ENCODE results near the gene SAE1. TPM values are rescaled to one million over a fixed set of nuclear protein-coding genes. Genes with fewer than 3 reads are reported as not detected.

Gene SAE1
- total RNA-seq, 2 donors from 2014 or later = 187 to 240 TPM

GRCh38 chr19:47107202-47107952, 23.3 kb upstream of the SAE1 start:
- no peaks in the 10 kb centered on the region for H3K27me3 Mint-ChIP-seq (ENCODE audit: insufficient read depth)
- TF ChIP-seq CTCF (conservative IDR thresholded peaks at IDR 0.05) = no peak
- peaks cover 43% of the 10 kb centered on the region for H3K4me1 Mint-ChIP-seq
- H3K36me3 ChIP-seq (ENCODE audit: control insufficient read depth, insufficient read depth, low read length) = peaks cover 26% of the 10 kb centered on the region
- H3K27ac ChIP-seq (ENCODE audit: low read depth, low read length) = no peak overlapping the region
- peaks cover 38% of the 10 kb centered on the region for H3K36me3 Mint-ChIP-seq (ENCODE audit: low read depth)
- peak overlapping the region; percentile 97 for H3K27ac Mint-ChIP-seq
- H3K4me1 ChIP-seq (ENCODE audit: control insufficient read depth, insufficient read depth, low read length) = peaks cover 2% of the 10 kb centered on the region
- no peaks in the 10 kb centered on the region for H3K9me3 ChIP-seq (ENCODE audit: control insufficient read depth, low read length)
- no peak overlapping the region for H3K4me3 Mint-ChIP-seq
- no peak overlapping the region for H3K9ac ChIP-seq (ENCODE audit: extremely low read depth, low read length, poor library complexity, severe bottlenecking)
- H3K9me3 Mint-ChIP-seq = no peaks in the 10 kb centered on the region
- no peak overlapping the region for H3K4me3 ChIP-seq (ENCODE audit: low read length)
- H3K27me3 ChIP-seq (ENCODE audit: control insufficient read depth, insufficient read depth, low read length, poor library complexity, severe bottlenecking) = no peaks in the 10 kb centered on the region
- DNase-seq = no peak
- 91 to 96% methylated on average over 8 to 9 of the region's 9 CpGs for WGBS, 2 experiments (ENCODE audit: insufficient coverage in 1 of 2, insufficient read length in 1 of 2)

DNA sequence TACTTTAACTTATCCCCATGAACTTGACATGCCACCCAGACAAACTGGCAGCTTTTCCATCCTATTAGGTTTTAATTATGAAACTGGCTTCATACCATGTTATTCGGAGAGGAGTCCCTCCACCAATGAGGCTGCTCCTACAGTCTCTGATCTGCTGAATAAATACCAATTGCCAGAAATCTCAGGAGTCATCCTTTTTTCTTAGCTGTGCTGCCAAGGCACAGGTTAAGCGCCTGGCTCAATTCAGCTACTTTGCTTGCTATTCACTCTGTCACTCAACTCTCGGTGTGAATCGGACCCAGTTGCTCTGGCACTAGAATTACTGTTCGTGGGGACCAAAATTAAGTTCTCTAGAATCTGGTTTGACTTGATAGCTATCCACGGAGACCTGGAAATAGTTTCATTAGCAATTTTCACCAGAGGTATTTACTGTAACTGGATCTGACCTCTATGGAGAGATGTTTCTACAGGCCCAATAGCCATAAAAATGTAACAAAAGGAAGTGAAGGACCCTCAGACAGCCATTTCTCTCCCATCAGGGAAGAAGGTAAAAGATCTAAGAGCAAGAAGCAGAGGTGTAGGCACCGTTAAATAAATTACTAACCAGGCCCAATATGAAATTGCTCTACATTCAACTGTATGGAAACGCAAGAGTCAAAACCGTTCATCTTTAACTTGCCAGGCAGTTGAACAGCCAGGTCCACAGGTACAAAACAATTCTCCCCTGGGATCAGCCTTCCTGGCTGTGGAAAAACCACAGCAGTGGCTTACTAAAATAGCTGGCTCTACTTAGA, 22.5 kb upstream of the SAE1 start:
- no peaks in the 10 kb centered on the region for H3K9me3 ChIP-seq (ENCODE audit: control insufficient read depth, low read length)

GRCh38 chr19:47109177-47109540, 21.5 kb upstream of the SAE1 start:
- no peaks in the 10 kb centered on the region for H3K27me3 ChIP-seq (ENCODE audit: control insufficient read depth, insufficient read depth, low read length, poor library complexity, severe bottlenecking)
- TF ChIP-seq CTCF (conservative IDR thresholded peaks at IDR 0.05) = no peak
- H3K9me3 ChIP-seq (ENCODE audit: control insufficient read depth, low read length) = no peaks in the 10 kb centered on the region
- peaks cover 46% of the 10 kb centered on the region for H3K4me1 Mint-ChIP-seq
- peaks cover 37% of the 10 kb centered on the region for H3K36me3 Mint-ChIP-seq (ENCODE audit: low read depth)
- H3K9me3 Mint-ChIP-seq = no peaks in the 10 kb centered on the region
- peaks cover 26% of the 10 kb centered on the region for H3K36me3 ChIP-seq (ENCODE audit: control insufficient read depth, insufficient read depth, low read length)
- peak overlapping the region; percentile 97 for H3K27ac ChIP-seq (ENCODE audit: low read depth, low read length)
- H3K4me1 ChIP-seq (ENCODE audit: control insufficient read depth, insufficient read depth, low read length) = peaks cover 2% of the 10 kb centered on the region
- no peaks in the 10 kb centered on the region for H3K27me3 Mint-ChIP-seq (ENCODE audit: insufficient read depth)
- no peak for DNase-seq
- WGBS, 2 experiments (ENCODE audit: insufficient coverage in 1 of 2, insufficient read length in 1 of 2) = 34% methylated on average over 2 of the region's 2 CpGs; no CpG with 5 or more reads in 1 of the 2 experiments
- peak overlapping the region; percentile 91 for H3K4me3 Mint-ChIP-seq
- peak overlapping the region; percentile 97 for H3K4me3 ChIP-seq (ENCODE audit: low read length)
- H3K27ac Mint-ChIP-seq = peak overlapping the region; percentile 97
- H3K9ac ChIP-seq (ENCODE audit: extremely low read depth, low read length, poor library complexity, severe bottlenecking) = peak overlapping the region; percentile 98

More for the DNA sequence above, 22.5 kb upstream of the SAE1 start:
- H3K27ac ChIP-seq (ENCODE audit: low read depth, low read length) = peak overlapping the region; percentile 8
- peak overlapping the region; percentile 97 for H3K4me3 ChIP-seq (ENCODE audit: low read length)
- H3K4me3 Mint-ChIP-seq = peak overlapping the region; percentile 91
- peak; percentile 51 for DNase-seq
- H3K9me3 Mint-ChIP-seq = no peaks in the 10 kb centered on the region
- H3K4me1 Mint-ChIP-seq = peaks cover 43% of the 10 kb centered on the region
- H3K36me3 Mint-ChIP-seq (ENCODE audit: low read depth) = peaks cover 38% of the 10 kb centered on the region
- no peaks in the 10 kb centered on the region for H3K27me3 Mint-ChIP-seq (ENCODE audit: insufficient read depth)
- H3K4me1 ChIP-seq (ENCODE audit: control insufficient read depth, insufficient read depth, low read length) = peaks cover 2% of the 10 kb centered on the region
- 86 to 89% methylated on average over 9 of the region's 9 CpGs for WGBS, 2 experiments (ENCODE audit: insufficient coverage in 1 of 2, insufficient read length in 1 of 2)
- peaks cover 26% of the 10 kb centered on the region for H3K36me3 ChIP-seq (ENCODE audit: control insufficient read depth, insufficient read depth, low read length)
- no peak overlapping the region for H3K9ac ChIP-seq (ENCODE audit: extremely low read depth, low read length, poor library complexity, severe bottlenecking)
- H3K27ac Mint-ChIP-seq = peak overlapping the region; percentile 97
- no peak for TF ChIP-seq CTCF (conservative IDR thresholded peaks at IDR 0.05)
- H3K27me3 ChIP-seq (ENCODE audit: control insufficient read depth, insufficient read depth, low read length, poor library complexity, severe bottlenecking) = no peaks in the 10 kb centered on the region

All from endodermal cell (in vitro differentiated cells).